H1 (cell line): ENCODE measurements around the gene PWP2.
"Not testable (repeated sequence)": the region's sequence is repeated elsewhere in the genome, so short reads cannot be mapped to it uniquely, and the experiment has no call there.

Source experiments
- CTCF ChIP-seq, 3 experiments: IDR thresholded peaks; 1 replicate in 2 of 3; 2 replicates in 1 of 3; pipeline versions ENCODE4 v1.5.1 to v1.6.1; 2011; ENCODE audit warnings: low read length in 3 of 3, mild to moderate bottlenecking in 3 of 3, inconsistent platforms in 2 of 3, low read depth in 1 of 3, moderate library complexity in 1 of 3; ENCODE audit not compliant: insufficient read depth in 1 of 3; ENCODE audit errors: control extremely low read depth in 1 of 3
- EP300 ChIP-seq, 2 experiments: IDR thresholded peaks; 1 replicate in 1 of 2; 2 replicates in 1 of 2; pipeline ENCODE4 v1.6.1; 2011 to 2012; ENCODE audit warnings: low read depth in 2 of 2, low read length in 2 of 2, mild to moderate bottlenecking in 2 of 2, borderline replicate concordance in 1 of 2, inconsistent platforms in 1 of 2, moderate library complexity in 1 of 2
- POLR2A ChIP-seq, 2 experiments: IDR thresholded peaks; 1 replicate in 1 of 2; 2 replicates in 1 of 2; pipeline ENCODE4 v1.6.1; 2011; ENCODE audit warnings: low read depth in 2 of 2, low read length in 2 of 2, mild to moderate bottlenecking in 2 of 2; ENCODE audit errors: control extremely low read depth in 1 of 2
- POLR2AphosphoS5 ChIP-seq: IDR thresholded peaks from 2 replicates; pipeline ENCODE4 v1.6.1; 2011; ENCODE audit warnings: low read depth, low read length

DNA sequence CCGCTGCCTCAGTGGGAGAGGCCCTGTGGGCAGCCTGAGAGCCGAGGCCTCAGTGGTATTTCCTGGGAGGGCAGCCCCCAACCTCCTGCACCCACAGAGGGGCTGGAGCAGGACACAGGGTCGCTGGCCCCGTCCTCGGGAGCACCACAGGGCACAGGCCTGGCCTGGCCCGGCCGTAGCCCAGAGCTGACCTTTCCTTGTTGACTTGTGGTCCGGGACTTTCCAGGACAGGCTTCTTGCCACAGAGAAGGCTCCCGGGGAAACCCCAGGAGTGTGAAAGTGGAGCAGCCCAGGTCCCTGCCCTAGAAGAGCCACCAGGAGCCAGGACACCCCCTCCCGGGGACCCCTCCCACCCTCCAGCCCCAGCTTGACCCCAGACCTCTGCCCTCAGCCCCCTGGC is 63.7 kb downstream of the PWP2 start:
- not testable (repeated sequence) for TF ChIP-seq EP300 (IDR thresholded peaks at IDR 0.05; ENCODE audit: borderline replicate concordance in 1 of 2, low read depth in 2 of 2, low read length in 2 of 2); POLR2AphosphoS5; CTCF (IDR thresholded peaks at IDR 0.05; ENCODE audit: control extremely low read depth in 1 of 3, insufficient read depth in 1 of 3, low read depth in 1 of 3, low read length in 3 of 3); POLR2A (IDR thresholded peaks at IDR 0.05; ENCODE audit: control extremely low read depth in 1 of 2, low read depth in 2 of 2, low read length in 2 of 2)
